DMS114 treated with DMSO at 0.1 percent for 48 hours (cell line): Measurements from ENCODE around the gene ATP10D.

ENCODE experiments used
- DNase-seq: peaks from one replicate; lab custom pipeline; 2025; ENCODE audit not compliant: unreplicated experiment; lab: John Stamatoyannopoulos, UW

Gene ATP10D

DNA sequence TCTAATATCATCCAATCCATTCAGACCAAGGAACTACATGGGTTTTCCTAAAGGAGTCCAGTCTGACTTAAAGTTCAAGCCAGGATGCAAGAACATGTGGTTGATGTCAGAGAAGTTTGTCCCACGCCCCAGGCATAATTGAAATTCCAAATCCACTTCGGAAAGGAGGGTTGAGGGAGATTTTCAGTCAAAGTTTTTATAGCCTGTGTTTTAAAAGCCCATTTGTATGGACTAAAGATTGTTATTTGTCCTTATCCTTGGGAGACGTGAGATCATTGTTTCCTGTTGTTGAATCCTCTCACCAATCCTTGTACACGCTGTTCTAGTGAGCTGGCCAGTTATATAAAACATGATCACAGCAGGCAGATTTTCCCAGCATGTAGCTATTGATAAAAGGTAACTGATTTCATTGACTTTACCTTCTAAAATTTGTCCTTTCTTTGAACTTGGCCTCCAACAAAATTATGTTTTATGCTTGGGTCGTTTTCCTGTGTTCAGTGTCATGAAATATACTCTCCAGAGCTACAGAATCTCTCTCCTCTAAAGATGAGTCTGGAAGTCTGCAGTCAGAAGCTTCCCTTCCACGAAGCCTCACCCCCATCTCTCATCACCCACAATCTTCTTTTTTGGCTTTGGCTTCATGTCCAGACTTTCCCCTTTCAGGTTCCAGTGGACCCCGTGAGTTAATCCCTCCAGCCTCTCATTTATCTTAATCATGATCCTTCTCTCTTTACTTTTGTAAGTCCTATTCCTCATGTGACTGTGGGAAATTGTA, 92.9 kb downstream of the ATP10D start:
- DNase-seq = no peak

GRCh38 chr4:47579235-47579634, 94.2 kb downstream of the ATP10D start:
- no peak for DNase-seq

DNA sequence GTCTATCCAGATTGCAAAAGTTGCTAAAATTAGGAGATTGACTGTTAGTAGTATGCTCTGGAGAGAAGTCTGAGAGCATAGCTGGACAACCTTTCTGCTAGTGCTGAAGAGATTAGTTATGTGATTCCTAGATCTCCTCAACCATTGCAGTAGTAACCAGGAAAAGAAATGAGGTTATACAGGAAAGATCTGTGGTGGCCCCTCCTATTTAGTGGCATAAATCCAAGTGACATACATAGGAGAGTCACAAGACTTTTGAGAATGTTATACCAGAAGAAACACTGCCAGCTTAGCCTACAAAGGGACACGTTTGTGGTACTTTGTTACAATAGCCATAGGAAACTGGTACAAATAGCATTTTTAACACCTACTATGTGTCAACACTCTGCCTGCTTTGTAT, 105.2 kb downstream of the ATP10D start:
- DNase-seq = no peak

GRCh38 chr4:47597696-47598095, 112.6 kb downstream of the ATP10D start:
- no peak for DNase-seq

GRCh38 chr4:47598320-47598719, 113.2 kb downstream of the ATP10D start:
- DNase-seq = no peak

DNA sequence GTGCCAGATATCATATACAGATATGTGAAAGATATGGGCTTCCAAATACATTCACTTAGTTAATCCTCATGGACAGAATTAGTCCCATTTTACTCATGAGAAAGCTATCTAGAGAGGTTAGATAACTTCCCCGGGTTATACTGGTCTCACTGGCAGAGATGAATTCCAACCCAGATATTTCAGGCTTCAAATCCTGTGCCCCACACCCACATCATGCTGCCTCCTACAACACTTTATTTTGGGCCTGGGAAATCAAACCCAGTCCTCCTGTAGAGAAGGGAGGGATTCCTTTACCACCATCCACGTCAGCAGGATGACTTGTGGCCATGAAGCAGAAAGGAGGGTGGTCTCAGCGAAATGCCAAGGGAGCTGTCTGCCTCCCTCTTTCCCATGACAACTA, 113.8 kb downstream of the ATP10D start:
- DNase-seq = no peak

- DNase-seq = no peak
Observed at GRCh38 chr4:47606482-47606881, 121.4 kb downstream of the ATP10D start.

GRCh38 chr4:47612116-47613023, 127.3 kb downstream of the ATP10D start:
- no peak for DNase-seq

DNA sequence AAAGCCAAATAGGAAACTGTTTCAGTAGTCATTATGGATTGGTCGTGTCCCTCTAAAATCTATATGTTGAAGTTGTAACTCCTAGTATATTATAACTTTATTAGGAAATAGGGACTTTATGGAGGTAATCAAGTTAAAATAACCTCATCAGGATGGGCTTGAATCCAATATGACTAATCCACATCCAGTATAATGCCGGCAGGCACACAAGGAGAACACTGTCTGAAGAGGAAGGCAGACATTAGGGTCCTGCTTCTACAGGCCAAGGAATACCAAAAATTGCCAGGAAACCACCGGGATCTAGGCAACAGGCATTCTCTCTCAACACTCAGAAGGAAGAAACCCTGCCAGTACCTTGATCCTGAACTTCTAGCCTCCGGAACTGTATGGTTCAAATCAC, 130.3 kb downstream of the ATP10D start:
- no peak for DNase-seq

DNA sequence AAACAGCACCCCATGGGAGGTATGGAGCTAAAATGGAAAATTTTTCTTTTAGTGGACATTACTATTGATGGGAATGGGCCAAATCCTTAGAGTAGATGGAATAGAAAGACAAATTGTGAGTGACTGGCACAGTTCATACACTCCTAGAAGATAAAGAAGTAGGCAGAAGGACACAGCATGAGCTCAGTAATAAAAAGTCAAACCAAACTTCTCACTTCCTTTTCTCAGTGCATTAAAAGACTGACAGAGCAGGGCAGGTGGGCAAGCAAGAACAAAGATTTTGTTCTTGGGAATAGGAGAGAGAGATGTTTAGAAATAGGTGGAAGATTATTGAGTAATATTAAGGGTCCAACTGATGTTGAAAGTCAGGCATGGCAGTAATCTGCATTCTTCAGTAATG, 132.5 kb downstream of the ATP10D start:
- no peak for DNase-seq

- DNase-seq = no peak
Observed at GRCh38 chr4:47619691-47620090, 134.6 kb downstream of the ATP10D start.

GRCh38 chr4:47621181-47621580, 136.1 kb downstream of the ATP10D start:
- no peak for DNase-seq

- no peak for DNase-seq
Observed at GRCh38 chr4:47624031-47624441, 139.0 kb downstream of the ATP10D start.

DNA sequence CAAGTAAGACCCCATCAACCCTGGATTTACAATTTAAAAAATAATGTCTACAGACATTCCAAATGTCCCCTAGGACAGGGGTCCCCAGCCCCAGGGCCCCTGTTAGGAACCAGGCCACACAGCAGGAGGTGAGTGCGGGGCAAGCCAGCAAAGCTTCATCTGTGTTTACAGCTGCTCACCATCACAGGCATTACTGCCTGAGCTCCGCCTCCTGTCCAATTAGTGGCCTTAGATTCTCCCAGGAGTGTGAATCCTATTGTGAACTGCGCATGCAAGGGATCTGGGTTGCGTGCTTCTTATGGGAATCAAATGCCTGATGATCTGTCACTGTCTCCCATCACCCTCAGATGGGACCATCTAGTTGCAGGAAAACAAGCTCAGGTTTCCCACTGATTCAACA, 146.1 kb downstream of the ATP10D start:
- DNase-seq = no peak

- DNase-seq = no peak
Observed at GRCh38 chr4:47639531-47639930, 154.5 kb downstream of the ATP10D start.

DNA sequence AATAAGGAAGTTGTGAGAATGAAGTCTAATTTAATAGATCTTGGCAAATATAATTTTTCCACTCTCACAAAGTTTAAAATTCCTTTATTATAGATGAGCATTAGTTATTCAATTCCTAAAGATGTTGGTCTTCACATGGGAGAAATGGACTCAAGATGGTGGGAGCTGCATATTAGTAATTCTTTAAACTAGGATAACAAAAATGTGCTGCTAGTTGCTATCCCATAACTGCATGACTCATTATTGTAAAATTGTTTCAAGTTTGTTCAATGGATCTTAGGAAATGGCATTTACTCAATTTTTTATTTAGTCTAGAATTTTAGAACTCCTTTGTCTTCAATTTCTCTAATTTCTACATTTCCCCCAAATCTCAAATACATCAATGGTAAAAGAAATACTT, 155.8 kb downstream of the ATP10D start:
- no peak for DNase-seq

DNA sequence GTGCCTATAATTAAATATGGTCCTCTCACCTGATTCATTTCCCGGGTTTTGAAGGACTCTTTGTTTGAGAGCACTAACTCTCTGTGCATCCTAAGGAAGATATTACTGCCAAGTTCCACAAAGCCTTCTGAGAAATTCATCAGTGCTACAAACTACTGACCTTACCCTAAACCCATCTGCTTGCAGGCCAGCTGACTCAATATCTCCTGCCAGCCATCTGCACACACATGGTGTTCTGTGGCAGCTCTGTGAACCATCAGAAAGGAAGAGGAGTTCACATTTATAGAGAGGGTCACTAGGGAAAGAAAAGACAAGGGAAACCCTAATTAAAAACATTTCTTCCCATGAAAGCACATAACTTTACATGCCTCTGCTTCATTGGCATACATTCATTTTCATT, 156.7 kb downstream of the ATP10D start:
- no peak for DNase-seq

- DNase-seq = no peak
Observed at GRCh38 chr4:47642191-47642830, 157.2 kb downstream of the ATP10D start.
